Measurements from ENCODE around the gene LLGL2. TPM values are rescaled to one million over a fixed set of nuclear protein-coding genes. Genes with fewer than 3 reads are reported as not detected.
"Not testable (repeated sequence)": the region's sequence is repeated elsewhere in the genome, so short reads cannot be mapped to it uniquely, and the experiment has no call there.

The LLGL2 gene, protein sequence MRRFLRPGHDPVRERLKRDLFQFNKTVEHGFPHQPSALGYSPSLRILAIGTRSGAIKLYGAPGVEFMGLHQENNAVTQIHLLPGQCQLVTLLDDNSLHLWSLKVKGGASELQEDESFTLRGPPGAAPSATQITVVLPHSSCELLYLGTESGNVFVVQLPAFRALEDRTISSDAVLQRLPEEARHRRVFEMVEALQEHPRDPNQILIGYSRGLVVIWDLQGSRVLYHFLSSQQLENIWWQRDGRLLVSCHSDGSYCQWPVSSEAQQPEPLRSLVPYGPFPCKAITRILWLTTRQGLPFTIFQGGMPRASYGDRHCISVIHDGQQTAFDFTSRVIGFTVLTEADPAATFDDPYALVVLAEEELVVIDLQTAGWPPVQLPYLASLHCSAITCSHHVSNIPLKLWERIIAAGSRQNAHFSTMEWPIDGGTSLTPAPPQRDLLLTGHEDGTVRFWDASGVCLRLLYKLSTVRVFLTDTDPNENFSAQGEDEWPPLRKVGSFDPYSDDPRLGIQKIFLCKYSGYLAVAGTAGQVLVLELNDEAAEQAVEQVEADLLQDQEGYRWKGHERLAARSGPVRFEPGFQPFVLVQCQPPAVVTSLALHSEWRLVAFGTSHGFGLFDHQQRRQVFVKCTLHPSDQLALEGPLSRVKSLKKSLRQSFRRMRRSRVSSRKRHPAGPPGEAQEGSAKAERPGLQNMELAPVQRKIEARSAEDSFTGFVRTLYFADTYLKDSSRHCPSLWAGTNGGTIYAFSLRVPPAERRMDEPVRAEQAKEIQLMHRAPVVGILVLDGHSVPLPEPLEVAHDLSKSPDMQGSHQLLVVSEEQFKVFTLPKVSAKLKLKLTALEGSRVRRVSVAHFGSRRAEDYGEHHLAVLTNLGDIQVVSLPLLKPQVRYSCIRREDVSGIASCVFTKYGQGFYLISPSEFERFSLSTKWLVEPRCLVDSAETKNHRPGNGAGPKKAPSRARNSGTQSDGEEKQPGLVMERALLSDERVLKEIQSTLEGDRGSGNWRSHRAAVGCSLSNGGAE
- total RNA-seq: 13.2 TPM

DNA sequence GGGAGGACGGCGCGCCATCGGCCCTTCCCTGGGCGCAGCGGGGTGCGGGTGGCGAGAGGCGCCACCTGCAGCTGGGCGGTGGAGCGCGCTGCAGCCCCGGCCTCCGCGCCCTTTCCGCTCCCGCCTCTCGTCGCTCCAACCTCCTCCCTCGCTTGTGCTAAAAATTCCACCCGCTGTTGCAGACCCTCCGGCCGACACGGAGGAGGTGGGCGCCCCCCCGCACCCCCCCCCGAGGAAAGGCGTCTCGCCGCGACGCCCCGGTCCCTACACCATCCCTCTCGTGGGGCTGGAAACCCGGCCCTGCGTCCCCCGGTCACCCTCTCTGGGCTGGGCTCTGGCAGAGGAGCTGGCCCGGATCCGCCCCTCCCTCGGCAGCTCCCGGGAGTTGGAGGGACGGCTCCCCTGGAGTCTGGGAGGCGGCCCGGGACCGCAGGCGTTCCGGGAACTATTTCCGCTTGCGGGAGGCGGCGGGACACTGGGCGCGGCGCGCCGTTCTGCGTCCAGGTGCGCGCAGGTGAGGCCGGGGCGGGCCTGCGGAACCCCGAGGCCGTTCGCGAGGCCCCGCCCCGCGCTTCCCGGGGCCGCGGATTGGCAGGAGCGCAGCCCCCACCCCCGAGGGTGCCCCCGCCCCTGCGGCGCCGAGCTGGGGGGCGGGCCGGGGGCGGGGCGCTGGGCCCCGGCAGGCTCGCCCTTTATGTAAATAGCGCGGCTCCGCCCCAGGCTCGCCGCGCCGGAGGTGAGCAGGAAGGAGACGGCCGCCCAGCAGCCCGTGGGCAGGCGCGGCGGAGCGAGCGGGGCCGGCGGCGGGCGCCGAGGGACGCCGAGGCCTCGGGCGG, at the start of gene LLGL2:
Gene LLGL2 (plus strand): TSS at position 728 of the 836 bp plus-strand sequence. CDS start 17,730 bp downstream, outside the sequence.
- Histone ChIP-seq H3K27me3 (ENCODE audit: insufficient read depth, low read length) (peaks cover 5% of the 10 kb centered on the region), H3K9me3 (ENCODE audit: low read depth, low read length) (no peaks in the 10 kb centered on the region), H3K4me3 (ENCODE audit: low read length) (peak within 1 kb of the TSS; percentile 51), H3K4me1 (ENCODE audit: insufficient read depth, low read length) (peaks cover 24% of the 10 kb centered on the region)

DNA sequence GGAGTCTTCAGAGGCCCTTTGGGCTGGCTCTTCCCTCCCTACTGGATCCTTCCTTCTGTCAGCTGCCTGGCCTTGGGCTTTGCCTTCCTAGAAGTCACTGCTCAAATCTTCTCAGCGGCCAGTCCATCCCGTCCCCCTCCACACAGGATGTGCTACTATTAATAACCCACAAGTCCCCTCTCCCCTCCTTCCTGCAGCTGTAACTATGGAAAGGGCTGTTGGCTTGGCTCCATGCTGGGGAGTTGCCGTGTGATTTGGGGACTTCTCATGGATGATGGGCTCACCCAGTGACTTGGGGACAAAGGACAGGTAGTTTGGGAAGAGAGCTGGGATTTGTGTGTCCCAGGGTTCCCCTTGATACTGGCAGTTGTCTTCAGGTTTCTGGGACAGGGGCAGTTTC, 49.6 kb upstream of the LLGL2 start:
- Histone ChIP-seq H3K4me3 (ENCODE audit: low read length) (no peak overlapping the region), H3K9me3 (ENCODE audit: low read depth, low read length) (no peaks in the 10 kb centered on the region), H3K27me3 (ENCODE audit: insufficient read depth, low read length) (no peaks in the 10 kb centered on the region), H3K4me1 (ENCODE audit: insufficient read depth, low read length) (no peaks in the 10 kb centered on the region)

DNA sequence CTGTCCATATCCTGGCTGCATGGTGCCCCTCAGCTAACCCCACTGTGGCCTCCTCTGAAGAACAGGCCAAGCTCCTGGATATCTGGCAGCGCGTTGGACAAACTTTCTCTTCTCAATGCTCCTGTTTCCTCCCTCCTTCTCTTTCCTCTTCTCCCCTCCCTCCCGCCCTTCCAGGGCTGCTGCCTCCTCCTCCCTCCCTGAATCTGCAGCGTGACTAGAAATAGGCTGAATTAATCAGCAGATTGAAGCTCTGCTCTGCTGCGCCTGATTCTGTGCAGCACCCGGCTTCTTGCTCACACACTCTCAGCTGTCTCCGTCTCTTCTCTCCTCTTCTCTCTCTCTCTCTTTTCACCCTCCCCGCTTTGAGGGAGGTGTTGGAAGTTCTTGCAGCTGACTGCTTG, 49.2 kb upstream of the LLGL2 start:
- H3K9me3 ChIP-seq (ENCODE audit: low read depth, low read length): no peaks in the 10 kb centered on the region

DNA sequence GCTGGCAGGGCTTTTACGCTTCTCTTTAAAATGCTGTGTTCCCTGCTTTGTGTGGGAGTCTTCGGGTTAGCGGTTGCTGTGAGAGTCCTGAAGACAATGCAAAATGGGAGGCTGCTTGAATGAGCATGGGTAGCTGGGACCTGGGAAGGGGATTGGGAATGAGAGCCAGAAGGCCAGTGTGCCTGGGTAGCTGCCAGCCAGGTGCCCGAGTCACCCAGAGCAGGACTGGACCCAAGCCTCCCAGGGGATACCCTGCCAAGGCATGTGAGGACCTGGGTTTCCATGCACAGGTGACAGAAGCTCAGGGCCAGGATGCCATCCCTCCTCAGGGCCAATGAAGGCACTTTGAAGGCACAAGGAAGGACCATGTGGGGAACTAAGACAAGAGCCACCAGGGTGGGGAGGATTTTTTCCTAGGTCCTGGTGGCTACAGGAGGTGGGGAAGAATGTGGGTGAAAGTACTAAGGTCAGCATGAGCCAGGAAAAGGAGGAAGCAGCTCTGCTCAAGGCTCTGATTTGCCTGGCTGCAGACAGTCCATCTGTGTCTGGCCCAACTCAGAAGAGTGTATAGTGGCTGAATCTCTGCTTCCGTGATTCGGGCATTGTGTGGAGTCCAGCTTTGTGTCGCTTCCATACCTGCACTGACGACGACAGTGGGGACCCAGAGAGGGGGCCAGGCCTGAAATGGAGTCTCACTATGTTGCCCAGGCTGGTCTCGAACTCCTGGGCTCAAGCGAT, 48.6 kb upstream of the LLGL2 start:
- Histone ChIP-seq H3K4me3 (ENCODE audit: low read length) (no peak overlapping the region), H3K9me3 (ENCODE audit: low read depth, low read length) (no peaks in the 10 kb centered on the region), H3K4me1 (ENCODE audit: insufficient read depth, low read length) (no peaks in the 10 kb centered on the region), H3K27me3 (ENCODE audit: insufficient read depth, low read length) (no peaks in the 10 kb centered on the region)

More for the DNA sequence above, 49.2 kb upstream of the LLGL2 start:
- H3K27me3 ChIP-seq (ENCODE audit: insufficient read depth, low read length): no peaks in the 10 kb centered on the region
- H3K4me1 ChIP-seq (ENCODE audit: insufficient read depth, low read length): no peaks in the 10 kb centered on the region
- no peak overlapping the region for H3K4me3 ChIP-seq (ENCODE audit: low read length)

DNA sequence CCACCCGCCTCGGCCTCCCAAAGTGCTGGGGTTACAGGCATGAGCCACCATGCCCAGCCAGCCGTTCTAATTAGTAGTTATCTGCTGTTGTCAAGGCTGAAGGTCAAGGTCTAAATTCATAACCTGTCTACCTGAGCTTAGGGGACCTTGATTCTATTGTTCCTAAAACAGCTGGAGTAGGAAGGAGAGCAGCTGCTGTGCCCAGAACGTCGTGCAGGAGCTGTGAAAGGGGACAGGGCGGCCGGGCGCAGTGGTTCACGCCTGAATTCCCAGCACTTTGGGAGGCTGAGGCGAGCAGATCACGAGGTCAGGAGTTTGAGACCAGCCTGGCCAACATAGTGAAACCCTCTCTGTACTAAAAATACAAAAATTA, 48.0 kb upstream of the LLGL2 start:
- not testable (repeated sequence) for H3K4me3 ChIP-seq (ENCODE audit: low read length); H3K9me3 ChIP-seq (ENCODE audit: low read depth, low read length); H3K27me3 ChIP-seq (ENCODE audit: insufficient read depth, low read length); H3K4me1 ChIP-seq (ENCODE audit: insufficient read depth, low read length)

DNA sequence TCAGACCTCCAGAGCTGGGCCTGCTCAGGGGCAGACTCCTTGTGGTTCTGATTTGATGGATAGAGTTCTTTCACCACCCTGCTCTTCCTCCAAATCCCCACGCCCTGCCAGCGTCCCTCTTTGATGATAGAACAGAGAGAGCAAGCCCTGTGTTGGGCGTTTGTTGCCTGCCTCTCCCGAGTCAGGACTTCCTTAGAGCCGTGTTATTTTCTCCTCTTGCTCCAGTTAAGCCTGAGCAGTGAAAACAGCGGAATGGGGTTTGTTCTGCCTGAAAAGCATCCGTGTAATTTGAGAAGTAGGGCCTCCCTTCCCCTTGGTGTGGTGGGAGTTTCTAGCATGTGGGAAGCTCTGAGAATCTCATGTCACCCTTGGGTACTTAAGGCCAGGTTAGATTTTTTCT, 47.0 kb upstream of the LLGL2 start:
- Histone ChIP-seq H3K27me3 (ENCODE audit: insufficient read depth, low read length) (no peaks in the 10 kb centered on the region), H3K9me3 (ENCODE audit: low read depth, low read length) (no peaks in the 10 kb centered on the region)

DNA sequence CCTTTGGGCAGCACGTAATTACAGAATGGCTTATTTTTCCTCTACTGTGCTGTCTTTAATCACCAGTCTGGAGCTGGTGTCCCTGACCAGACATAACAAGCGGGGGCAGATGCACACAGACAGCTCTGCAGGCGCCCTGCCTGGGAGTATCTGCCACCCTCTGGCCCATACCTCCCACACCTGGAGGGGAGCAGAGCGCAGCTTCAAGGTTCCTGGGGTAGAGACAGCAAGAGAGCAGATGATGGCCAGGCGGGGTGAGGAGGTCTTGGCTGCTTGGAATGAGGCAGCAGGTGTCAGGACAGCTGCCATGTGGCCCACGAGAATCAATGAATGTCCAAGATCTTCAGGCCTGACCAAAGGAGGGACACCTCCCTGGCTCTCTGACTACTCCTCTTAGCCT, 45.2 kb upstream of the LLGL2 start:
- H3K4me3 ChIP-seq (ENCODE audit: low read length): no peak overlapping the region
- H3K4me1 ChIP-seq (ENCODE audit: insufficient read depth, low read length): no peaks in the 10 kb centered on the region
- H3K9me3 ChIP-seq (ENCODE audit: low read depth, low read length): no peaks in the 10 kb centered on the region
- no peaks in the 10 kb centered on the region for H3K27me3 ChIP-seq (ENCODE audit: insufficient read depth, low read length)

More for the DNA sequence above, 47.0 kb upstream of the LLGL2 start:
- H3K4me3 ChIP-seq (ENCODE audit: low read length): no peak overlapping the region
- H3K4me1 ChIP-seq (ENCODE audit: insufficient read depth, low read length): no peaks in the 10 kb centered on the region

DNA sequence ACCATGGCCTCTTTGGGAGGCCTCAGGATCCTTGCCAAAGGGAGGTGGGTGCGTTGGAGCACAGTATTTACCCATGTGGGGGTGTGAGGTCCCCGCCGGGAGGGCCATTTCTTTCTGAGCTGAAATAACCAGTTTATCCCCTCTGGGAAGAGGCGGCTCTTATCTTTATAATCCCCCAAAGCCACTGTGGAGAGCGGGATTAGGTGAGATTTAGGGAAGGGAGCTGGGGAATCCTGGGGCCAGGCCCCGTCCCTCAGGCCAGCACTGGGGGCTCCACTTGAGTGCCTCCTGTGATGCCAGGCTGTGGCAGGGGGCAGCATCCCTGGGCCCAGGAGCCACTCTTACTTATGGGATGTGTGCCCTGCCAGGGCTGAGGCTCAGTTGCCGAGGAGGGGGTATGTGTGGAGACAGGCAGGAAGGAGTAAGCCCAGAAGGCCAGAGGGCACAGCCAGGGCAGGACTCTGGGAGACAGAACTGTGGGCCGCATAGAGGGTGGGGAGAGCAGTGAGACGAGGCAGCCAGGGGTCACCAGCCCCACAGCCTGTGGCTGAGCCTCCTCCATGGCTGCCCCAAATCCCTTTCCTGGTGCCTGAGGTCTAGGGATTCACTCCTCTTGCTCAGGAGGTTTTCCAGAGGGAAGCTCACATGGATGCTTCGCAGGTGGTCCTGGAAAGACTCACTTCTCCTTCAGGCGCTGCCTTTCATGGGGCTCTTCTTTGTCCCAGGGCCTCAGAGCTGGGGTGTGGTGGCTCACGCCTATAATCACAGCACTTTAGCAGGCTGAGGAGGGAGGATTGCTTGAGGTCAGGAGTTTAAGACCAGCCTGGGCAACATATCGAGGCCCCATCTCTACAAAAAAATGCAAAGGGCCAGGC, 44.1 kb upstream of the LLGL2 start:
- no peaks in the 10 kb centered on the region for H3K27me3 ChIP-seq (ENCODE audit: insufficient read depth, low read length)
- H3K4me3 ChIP-seq (ENCODE audit: low read length): no peak overlapping the region
- no peaks in the 10 kb centered on the region for H3K9me3 ChIP-seq (ENCODE audit: low read depth, low read length)

DNA sequence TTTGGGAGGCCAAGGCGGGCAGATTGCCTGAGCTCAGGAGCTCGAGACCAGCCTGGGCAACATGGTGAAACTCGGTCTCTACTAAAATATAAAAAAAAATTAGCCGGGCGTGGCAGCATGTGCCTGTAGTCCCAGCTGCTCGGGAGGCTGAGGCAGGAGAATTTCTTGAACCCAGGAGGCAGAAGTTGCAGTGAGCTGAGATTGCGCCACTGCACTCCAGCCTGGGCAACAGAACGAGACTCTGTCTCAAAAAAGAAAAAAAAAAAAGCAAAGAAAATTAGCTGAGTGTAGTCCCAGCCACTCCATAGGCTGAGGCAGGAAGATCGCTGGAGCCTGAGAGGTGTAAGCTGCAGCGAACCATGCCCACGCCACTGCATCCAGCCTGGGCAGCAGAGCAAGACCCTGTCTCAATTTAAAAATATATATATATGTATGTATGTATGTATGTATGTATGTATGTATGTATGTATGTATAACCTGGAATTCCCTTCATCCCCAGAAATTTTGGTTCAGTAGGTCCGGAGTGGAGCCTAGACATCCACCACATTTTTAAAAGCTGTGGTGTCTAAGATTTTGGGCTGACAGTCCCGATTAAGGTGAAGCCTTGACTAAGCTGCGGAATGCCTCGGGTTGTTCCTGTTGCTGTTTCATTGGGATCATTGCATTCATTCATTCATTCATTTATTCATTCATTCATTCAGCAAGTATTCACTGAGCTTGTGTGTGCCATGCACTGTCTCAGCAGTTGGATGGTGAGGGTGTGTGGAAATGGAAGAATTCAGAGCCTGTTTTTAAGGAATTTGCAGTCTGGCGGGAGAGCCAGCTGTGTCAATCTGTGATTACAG, 43.2 kb upstream of the LLGL2 start:
- Histone ChIP-seq H3K4me3 (ENCODE audit: low read length) (no peak overlapping the region), H3K27me3 (ENCODE audit: insufficient read depth, low read length) (no peaks in the 10 kb centered on the region), H3K4me1 (ENCODE audit: insufficient read depth, low read length) (peaks cover 13% of the 10 kb centered on the region), H3K9me3 (ENCODE audit: low read depth, low read length) (no peaks in the 10 kb centered on the region)

More for the DNA sequence above, 44.1 kb upstream of the LLGL2 start:
- peaks cover 4% of the 10 kb centered on the region for H3K4me1 ChIP-seq (ENCODE audit: insufficient read depth, low read length)

DNA sequence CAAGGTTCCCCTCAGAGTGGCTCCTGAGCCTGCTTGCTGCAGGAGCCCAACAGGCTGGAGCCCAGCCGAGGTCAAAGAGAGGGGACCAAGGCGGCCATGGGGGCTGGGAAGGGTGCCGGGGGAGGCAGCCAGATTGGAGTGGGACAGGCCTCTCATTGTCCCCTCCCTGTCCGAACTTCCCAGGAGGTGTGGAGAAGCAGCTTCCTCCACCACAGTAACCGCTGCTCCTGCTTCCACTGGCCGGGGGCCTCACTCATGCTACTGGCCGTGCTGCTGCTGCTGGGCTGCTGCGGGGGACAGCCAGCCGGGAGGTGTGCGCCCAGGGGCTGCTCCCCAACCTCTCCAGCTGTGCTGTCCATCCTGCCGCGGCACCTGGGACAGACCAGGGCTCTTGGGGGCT, 39.8 kb upstream of the LLGL2 start:
- H3K9me3 ChIP-seq (ENCODE audit: low read depth, low read length): no peaks in the 10 kb centered on the region
- H3K4me3 ChIP-seq (ENCODE audit: low read length): no peak overlapping the region
- peaks cover 25% of the 10 kb centered on the region for H3K4me1 ChIP-seq (ENCODE audit: insufficient read depth, low read length)
- H3K27me3 ChIP-seq (ENCODE audit: insufficient read depth, low read length): no peaks in the 10 kb centered on the region

DNA sequence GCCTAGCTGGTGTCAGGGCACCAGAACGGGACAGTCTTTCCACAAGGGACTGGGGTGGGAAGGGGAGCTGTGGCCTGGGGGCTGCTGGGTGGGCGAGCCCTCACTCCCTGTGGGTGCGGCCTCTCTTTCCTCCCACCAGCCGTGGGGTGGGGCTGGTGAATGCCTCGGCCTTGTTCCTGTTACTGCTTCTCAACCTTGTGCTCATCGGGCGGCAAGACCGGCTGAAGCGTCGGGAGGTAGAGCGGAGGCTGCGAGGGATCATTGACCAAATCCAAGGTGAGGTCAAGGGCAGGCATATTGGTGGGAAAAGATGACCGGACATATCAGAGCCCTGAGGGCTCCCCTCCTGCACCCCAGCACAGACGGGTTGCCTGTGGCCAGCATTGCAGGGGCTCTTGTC, 39.3 kb upstream of the LLGL2 start:
- H3K9me3 ChIP-seq (ENCODE audit: low read depth, low read length): no peaks in the 10 kb centered on the region
- no peak overlapping the region for H3K4me3 ChIP-seq (ENCODE audit: low read length)
- H3K4me1 ChIP-seq (ENCODE audit: insufficient read depth, low read length): peaks cover 25% of the 10 kb centered on the region
- H3K27me3 ChIP-seq (ENCODE audit: insufficient read depth, low read length): no peaks in the 10 kb centered on the region

DNA sequence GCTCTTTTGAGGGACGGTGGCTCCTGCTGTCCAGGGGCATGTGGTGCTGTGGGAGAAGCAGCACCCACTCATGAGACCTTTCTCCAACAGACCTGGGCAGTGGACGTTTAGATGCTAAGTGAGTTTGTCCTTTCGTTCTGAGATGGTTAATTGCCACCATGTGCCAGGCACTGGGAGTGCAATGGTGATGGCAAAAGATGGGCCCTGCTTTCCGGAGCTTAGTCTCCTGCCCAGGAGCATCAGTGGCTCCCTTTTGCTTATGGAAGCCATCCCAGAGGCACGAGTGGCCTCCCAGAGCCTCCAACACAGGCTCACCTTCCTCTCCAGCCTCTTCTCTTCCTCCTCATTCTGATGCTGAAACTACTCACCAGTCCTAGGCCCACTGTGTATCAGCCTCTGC, 38.5 kb upstream of the LLGL2 start:
- Histone ChIP-seq H3K4me3 (ENCODE audit: low read length) (no peak overlapping the region), H3K4me1 (ENCODE audit: insufficient read depth, low read length) (peaks cover 25% of the 10 kb centered on the region), H3K9me3 (ENCODE audit: low read depth, low read length) (no peaks in the 10 kb centered on the region), H3K27me3 (ENCODE audit: insufficient read depth, low read length) (no peaks in the 10 kb centered on the region)

Measured in mononuclear cell (primary cell).